Adrenal gland (tissue), 5 donors: ENCODE results near the gene CEP85L.

Experiments
- CTCF ChIP-seq, 6 experiments: fragments of 450-650 bp in 4 of 6; fragments of 200-600 bp in 2 of 6; sonication (generic) in 1 of 6; IDR thresholded peaks; 1 replicate in 5 of 6; 2 replicates in 1 of 6; pipeline versions ENCODE4 v1.5.1 to v1.8.0; 2016 to 2021; ENCODE audit warnings: antibody characterized with exemption in 6 of 6, mild to moderate bottlenecking in 2 of 6, moderate library complexity in 1 of 6
- POLR2A ChIP-seq, 2 donors: fragments of 450-650 bp; IDR thresholded peaks; one replicate each; pipeline ENCODE4 v1.6.1; 2017; ENCODE audit warnings: antibody characterized with exemption in 2 of 2, mild to moderate bottlenecking in 2 of 2, moderate library complexity in 1 of 2
- donor health status: DM: no; HTN: no; CAD: no.

GRCh38 chr6:118504611-118505010, 146.8 kb downstream of the CEP85L start:
- TF ChIP-seq CTCF (IDR thresholded peaks at IDR 0.05), result no peak
- no peak for TF ChIP-seq POLR2A (IDR thresholded peaks at IDR 0.05)
